Stomach (tissue), 9 donors: ENCODE data around the gene RGS13. TPM values are rescaled to one million over a fixed set of nuclear protein-coding genes. Genes with fewer than 3 reads are reported as not detected.

Experiments used
- DNase-seq, 2 donors: peaks; one replicate each; pipeline versions ENCODE4 v3.0.0 to v3.0.0-alpha.2; 2013 to 2019
- H3K27ac ChIP-seq, 5 donors: fragments of 200-600 bp in 4 of 5; sonication (generic) in 4 of 5; one replicate each; pipeline ENCODE4 v1.5.1; 2013 to 2019; ENCODE audit warnings: mild to moderate bottlenecking in 1 of 5, moderate library complexity in 1 of 5
- H3K27me3 ChIP-seq, 3 donors: fragments of 200-600 bp; sonication (generic); one replicate each; pipeline ENCODE4 v1.5.1; 2017 to 2019; ENCODE audit warnings: mixed run types in 1 of 3
- H3K36me3 ChIP-seq, 4 donors: fragments of 200-600 bp; sonication (generic); 1 replicate in 3 of 4; 2 replicates in 1 of 4; pipeline ENCODE4 v1.5.1; 2016 to 2019
- H3K4me1 ChIP-seq, 4 donors: fragments of 200-600 bp; sonication (generic); one replicate each; pipeline ENCODE4 v1.5.1; 2016 to 2019
- H3K4me3 ChIP-seq, 4 donors: fragments of 200-600 bp; sonication (generic) in 3 of 4; one replicate each; pipeline ENCODE4 v1.5.1; 2016 to 2019; ENCODE audit warnings: mild to moderate bottlenecking in 1 of 4
- H3K9me3 ChIP-seq, 4 donors: fragments of 200-600 bp; sonication (generic); one replicate each; pipeline ENCODE4 v1.5.1; 2016 to 2019
- CTCF ChIP-seq, 7 experiments: fragments of 450-650 bp in 4 of 7; fragments of 200-600 bp in 3 of 7; sonication (generic) in 3 of 7; IDR thresholded peaks; one replicate each; pipeline ENCODE4 v1.5.1; 2016 to 2019; ENCODE audit warnings: antibody characterized with exemption in 7 of 7, control low read depth in 2 of 7, mild to moderate bottlenecking in 1 of 7
- EP300 ChIP-seq: sonication (generic); formaldehyde crosslinking; IDR thresholded peaks from one replicate; pipeline ENCODE4 v1.6.1; 2017; ENCODE audit warnings: antibody characterized with exemption
- POLR2A ChIP-seq, 4 donors: fragments of 450-650 bp; IDR thresholded peaks; one replicate each; pipeline ENCODE4 v1.6.1; 2016; ENCODE audit warnings: antibody characterized with exemption in 4 of 4, control low read depth in 2 of 4, mild to moderate bottlenecking in 1 of 4, moderate library complexity in 1 of 4
- POLR2AphosphoS5 ChIP-seq, 3 donors: sonication (generic); formaldehyde crosslinking; IDR thresholded peaks; one replicate each; pipeline ENCODE4 v1.6.1; 2016; ENCODE audit warnings: antibody characterized with exemption in 3 of 3
- WGBS, 5 donors: extraction: QIAGEN DNeasy Blood & Tissue Kit in 3 of 5; methylation state at CpG; one replicate each; pipeline versions ENCODE4 v1.1.5 to v1.1.7; 2013 to 2018; 5-methylcytosine and 5-hydroxymethylcytosine counted together
- intact Hi-C: fragments of 100-400 bp; cut with DNase I; formaldehyde crosslinking; loops from one replicate; pipeline ENCODE4 v1.15.1; 2023; ENCODE audit warnings: low total_unique reads
- polyA plus RNA-seq, 3 donors: library from polyadenylated mRNA; stranded (reverse); fragments of 200-250 nt; gene quantifications; one replicate each; pipeline ENCODE4 v1.2.3, GENCODE V29; 2013
- total RNA-seq, 5 donors: library from RNA; depleted of rRNA; stranded (reverse); fragments of >200 nt; gene quantifications; one replicate each; pipeline versions ENCODE4 v1.1.0 to v1.2.3, GENCODE V29; 2014 to 2016
- donor health status: healthy with polysubstance abuse.
- donor health status: Bipolar disorder and iron deficiency.
- donor health status: healthy.

The RGS13 gene
- total and polyA plus RNA-seq, 8 donors: 0.73 to 7.5 (median 2.0) TPM; not detected in 2

- Histone ChIP-seq H3K27me3 (no peaks in the 10 kb centered on the region), H3K9me3 (no peaks in the 10 kb centered on the region), H3K4me1 (no peaks in the 10 kb centered on the region), H3K4me3 (no peak overlapping the region), H3K36me3 (no peaks in the 10 kb centered on the region), H3K27ac (no peak overlapping the region)
- intact Hi-C loops: no loop called here
- TF ChIP-seq CTCF (IDR thresholded peaks at IDR 0.05) (no peak), POLR2A (IDR thresholded peaks at IDR 0.05) (no peak), POLR2AphosphoS5 (IDR thresholded peaks at IDR 0.05) (no peak), EP300 (no peak)
- 74 to 82% (median 75%) methylated on average over 1 of the region's 1 CpG for WGBS, 5 donors
- DNase-seq: no peak
Measured at GRCh38 chr1:192600275-192600674, 35.7 kb upstream of the RGS13 start.

GRCh38 chr1:192601143-192601542, 34.8 kb upstream of the RGS13 start:
- H3K9me3 ChIP-seq: no peaks in the 10 kb centered on the region
- H3K36me3 ChIP-seq: no peaks in the 10 kb centered on the region
- no peak overlapping the region for H3K27ac ChIP-seq
- H3K27me3 ChIP-seq: no peaks in the 10 kb centered on the region
- TF ChIP-seq CTCF (IDR thresholded peaks at IDR 0.05): no peak
- no peak for TF ChIP-seq EP300
- TF ChIP-seq POLR2A (IDR thresholded peaks at IDR 0.05): no peak
- no peak for TF ChIP-seq POLR2AphosphoS5 (IDR thresholded peaks at IDR 0.05)
- no peak overlapping the region for H3K4me3 ChIP-seq
- intact Hi-C loops: no loop called here
- WGBS, 5 donors: 59 to 72% (median 68%) methylated on average over 1 of the region's 1 CpG
- no peak for DNase-seq
- H3K4me1 ChIP-seq: no peaks in the 10 kb centered on the region

- no peaks in the 10 kb centered on the region for H3K36me3 ChIP-seq
- no peak overlapping the region for H3K4me3 ChIP-seq
- H3K4me1 ChIP-seq: no peaks in the 10 kb centered on the region
- no peak overlapping the region for H3K27ac ChIP-seq
- no peak for DNase-seq
- intact Hi-C loops: no loop called here
- H3K27me3 ChIP-seq: no peaks in the 10 kb centered on the region
- no peaks in the 10 kb centered on the region for H3K9me3 ChIP-seq
- TF ChIP-seq CTCF (IDR thresholded peaks at IDR 0.05) (no peak), EP300 (no peak), POLR2A (IDR thresholded peaks at IDR 0.05) (no peak), POLR2AphosphoS5 (IDR thresholded peaks at IDR 0.05) (no peak)
Measured at GRCh38 chr1:192601567-192601966, 34.4 kb upstream of the RGS13 start.

GRCh38 chr1:192602757-192603156, 33.2 kb upstream of the RGS13 start:
- TF ChIP-seq POLR2AphosphoS5 (IDR thresholded peaks at IDR 0.05): no peak
- TF ChIP-seq POLR2A (IDR thresholded peaks at IDR 0.05): no peak
- Histone ChIP-seq H3K4me3 (no peak overlapping the region), H3K4me1 (no peaks in the 10 kb centered on the region), H3K27me3 (no peaks in the 10 kb centered on the region), H3K27ac (no peak overlapping the region), H3K9me3 (no peaks in the 10 kb centered on the region), H3K36me3 (no peaks in the 10 kb centered on the region)
- intact Hi-C loops: no loop called here
- WGBS, 5 donors: 61 to 78% (median 77%) methylated on average over 1 of the region's 1 CpG
- DNase-seq: no peak

- Histone ChIP-seq H3K36me3 (no peaks in the 10 kb centered on the region), H3K27ac (no peak overlapping the region), H3K9me3 (no peaks in the 10 kb centered on the region), H3K4me3 (no peak overlapping the region), H3K4me1 (no peaks in the 10 kb centered on the region), H3K27me3 (no peaks in the 10 kb centered on the region)
- TF ChIP-seq CTCF (IDR thresholded peaks at IDR 0.05) (no peak), POLR2A (IDR thresholded peaks at IDR 0.05) (no peak), EP300 (no peak), POLR2AphosphoS5 (IDR thresholded peaks at IDR 0.05) (no peak)
- WGBS, 5 donors: 51 to 68% (median 59%) methylated on average over 3 of the region's 3 CpGs
- intact Hi-C loops: no loop called here
- DNase-seq: no peak
Measured at GRCh38 chr1:192603218-192603787, 32.6 kb upstream of the RGS13 start.
